ENCODE measurements around the gene RIT2.

DNA sequence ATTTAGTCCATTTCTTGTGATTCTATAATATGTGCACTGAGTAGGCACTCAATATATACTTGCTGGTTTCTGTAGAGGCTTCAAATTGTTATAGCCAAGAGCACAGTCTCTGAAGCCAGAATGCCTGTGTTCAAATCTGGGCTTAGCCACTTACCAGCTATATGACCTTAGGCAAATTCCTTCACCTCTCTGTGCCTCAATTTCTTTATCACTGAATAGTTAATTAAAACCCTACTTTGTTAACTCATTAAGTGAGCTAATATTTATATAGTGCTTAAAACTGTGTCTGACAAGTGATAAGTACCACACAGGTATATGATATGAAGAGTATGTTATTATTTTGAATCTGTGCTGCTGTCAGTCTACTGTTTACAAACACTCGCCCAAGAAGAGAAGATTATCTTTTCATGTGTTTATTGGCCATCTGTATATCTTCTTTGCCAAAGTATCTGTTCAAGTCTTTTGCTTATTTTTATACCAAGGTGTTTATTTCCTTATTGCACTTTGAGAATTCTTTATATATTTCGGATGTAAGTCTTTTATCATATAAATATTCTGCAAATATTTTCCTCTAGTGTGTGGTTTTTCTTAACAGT lies 1.3 kb upstream of the RIT2 start:
- TF ChIP-seq, protein P1, sequence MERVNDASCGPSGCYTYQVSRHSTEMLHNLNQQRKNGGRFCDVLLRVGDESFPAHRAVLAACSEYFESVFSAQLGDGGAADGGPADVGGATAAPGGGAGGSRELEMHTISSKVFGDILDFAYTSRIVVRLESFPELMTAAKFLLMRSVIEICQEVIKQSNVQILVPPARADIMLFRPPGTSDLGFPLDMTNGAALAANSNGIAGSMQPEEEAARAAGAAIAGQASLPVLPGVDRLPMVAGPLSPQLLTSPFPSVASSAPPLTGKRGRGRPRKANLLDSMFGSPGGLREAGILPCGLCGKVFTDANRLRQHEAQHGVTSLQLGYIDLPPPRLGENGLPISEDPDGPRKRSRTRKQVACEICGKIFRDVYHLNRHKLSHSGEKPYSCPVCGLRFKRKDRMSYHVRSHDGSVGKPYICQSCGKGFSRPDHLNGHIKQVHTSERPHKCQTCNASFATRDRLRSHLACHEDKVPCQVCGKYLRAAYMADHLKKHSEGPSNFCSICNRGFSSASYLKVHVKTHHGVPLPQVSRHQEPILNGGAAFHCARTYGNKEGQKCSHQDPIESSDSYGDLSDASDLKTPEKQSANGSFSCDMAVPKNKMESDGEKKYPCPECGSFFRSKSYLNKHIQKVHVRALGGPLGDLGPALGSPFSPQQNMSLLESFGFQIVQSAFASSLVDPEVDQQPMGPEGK (CRISPR knock-in tag; IDR thresholded peaks at IDR 0.05; ENCODE audit: borderline replicate concordance), result no peak
- no peak for TF ChIP-seq GLIS3 (CRISPR knock-in tag; IDR thresholded peaks at IDR 0.05)
- no peak for TF ChIP-seq ZNF8 (CRISPR knock-in tag; IDR thresholded peaks at IDR 0.05)
- TF ChIP-seq ISL1 (CRISPR knock-in tag; IDR thresholded peaks at IDR 0.05), result no peak
- no peak for TF ChIP-seq TCF4 (CRISPR knock-in tag; IDR thresholded peaks at IDR 0.05; ENCODE audit: borderline replicate concordance)
- no peak for TF ChIP-seq ZNF565 (CRISPR knock-in tag; conservative IDR thresholded peaks at IDR 0.05; ENCODE audit: low read depth)
- no peak for TF ChIP-seq SNAI2 (CRISPR knock-in tag; IDR thresholded peaks at IDR 0.05)
- no peak for TF ChIP-seq PPARA (CRISPR knock-in tag; IDR thresholded peaks at IDR 0.05; ENCODE audit: borderline replicate concordance)

Measured in SK-N-SH treated with all-trans-retinoic acid at 6 μM for 48 hours (cell line).